KOPT-K1 (cell line): ENCODE data around the gene DARS2.

Experiments used
- H3K27ac ChIP-seq: fragments of 200-600 bp; sonication (generic); 2 replicates; pipeline ENCODE4 v1.5.1; 2016; ENCODE audit warnings: antibody characterized with exemption, mild to moderate bottlenecking, low read depth, low read length; ENCODE audit not compliant: poor library complexity, severe bottlenecking
- H3K36me3 ChIP-seq: fragments of 200-600 bp; sonication (generic); 2 replicates; pipeline ENCODE4 v1.5.1; 2017; ENCODE audit warnings: antibody characterized with exemption, mild to moderate bottlenecking, low read length, moderate library complexity; ENCODE audit not compliant: insufficient read depth
- H3K9me3 ChIP-seq: fragments of 200-600 bp; sonication (generic); 2 replicates; pipeline ENCODE4 v1.5.1; 2017; ENCODE audit warnings: antibody characterized with exemption, low read length, mild to moderate bottlenecking; ENCODE audit not compliant: insufficient read depth, poor library complexity, severe bottlenecking

DARS2 gene

GRCh38 chr1:173893611-173894010, 69.1 kb downstream of the DARS2 start:
- Histone ChIP-seq H3K9me3 (no peaks in the 10 kb centered on the region), H3K36me3 (no peaks in the 10 kb centered on the region)

DNA sequence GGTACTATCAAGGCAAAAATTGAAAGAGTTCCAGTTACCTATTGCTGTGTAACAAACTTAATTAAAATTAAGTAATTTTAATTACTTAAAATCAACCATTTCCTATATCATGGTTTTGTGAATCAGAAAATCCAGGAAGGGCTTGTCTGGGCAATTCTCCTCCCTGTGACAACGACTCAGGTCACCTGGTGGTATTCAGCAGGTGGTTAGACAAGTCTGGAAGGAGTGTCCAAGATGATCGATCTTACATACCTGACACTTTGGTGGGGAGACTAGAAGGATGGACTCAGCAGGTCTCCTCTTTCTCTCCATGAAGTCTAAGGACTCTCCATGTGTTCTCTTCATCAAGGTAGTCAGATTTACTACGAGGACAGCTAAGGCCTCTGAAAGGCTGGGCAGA, 69.7 kb downstream of the DARS2 start:
- Histone ChIP-seq H3K9me3 (no peaks in the 10 kb centered on the region), H3K36me3 (no peaks in the 10 kb centered on the region), H3K27ac (no peak overlapping the region)

More at GRCh38 chr1:173893611-173894010, 69.1 kb downstream of the DARS2 start:
- no peak overlapping the region for H3K27ac ChIP-seq

DNA sequence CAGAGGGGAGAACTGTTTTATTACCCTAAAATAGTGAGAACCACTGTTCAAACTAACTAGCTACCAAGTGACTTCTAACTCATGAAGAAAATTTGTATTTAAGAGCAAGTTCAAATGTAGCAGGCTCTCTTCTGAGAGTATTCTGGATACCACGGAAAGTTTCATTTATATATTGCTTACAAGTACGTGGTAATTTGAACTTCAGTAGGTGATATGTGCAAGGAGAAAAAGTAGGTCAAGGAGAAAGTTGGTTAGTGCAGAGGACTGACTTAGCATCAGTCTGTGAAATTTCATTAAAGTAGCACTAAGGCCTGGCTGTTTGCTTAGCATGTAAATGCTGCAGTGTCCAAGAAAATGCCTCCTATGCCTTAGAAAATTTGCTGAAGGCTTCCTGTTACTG, 76.0 kb downstream of the DARS2 start:
- H3K36me3 ChIP-seq = no peaks in the 10 kb centered on the region
- no peak overlapping the region for H3K27ac ChIP-seq
- no peaks in the 10 kb centered on the region for H3K9me3 ChIP-seq

DNA sequence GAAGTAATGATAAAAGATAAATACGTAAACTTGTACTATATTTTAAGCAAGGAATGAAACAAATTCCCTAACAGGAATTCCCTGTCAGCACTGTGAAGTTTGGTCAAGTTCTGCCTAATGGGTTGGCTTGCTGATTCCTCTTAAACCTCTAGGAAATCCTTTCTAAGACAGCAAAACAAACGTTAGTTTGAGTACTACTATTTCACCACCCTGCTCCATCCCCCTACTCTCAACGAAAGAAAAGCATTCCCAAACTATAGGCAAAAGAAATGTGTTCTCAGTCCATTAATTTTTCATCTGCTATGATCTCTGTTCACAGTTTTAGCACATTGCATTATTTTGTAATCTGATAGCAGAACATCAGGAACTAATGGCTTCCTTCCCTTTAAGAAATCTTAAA, 76.5 kb downstream of the DARS2 start:
- Histone ChIP-seq H3K9me3 (no peaks in the 10 kb centered on the region), H3K27ac (no peak overlapping the region), H3K36me3 (no peaks in the 10 kb centered on the region)

DNA sequence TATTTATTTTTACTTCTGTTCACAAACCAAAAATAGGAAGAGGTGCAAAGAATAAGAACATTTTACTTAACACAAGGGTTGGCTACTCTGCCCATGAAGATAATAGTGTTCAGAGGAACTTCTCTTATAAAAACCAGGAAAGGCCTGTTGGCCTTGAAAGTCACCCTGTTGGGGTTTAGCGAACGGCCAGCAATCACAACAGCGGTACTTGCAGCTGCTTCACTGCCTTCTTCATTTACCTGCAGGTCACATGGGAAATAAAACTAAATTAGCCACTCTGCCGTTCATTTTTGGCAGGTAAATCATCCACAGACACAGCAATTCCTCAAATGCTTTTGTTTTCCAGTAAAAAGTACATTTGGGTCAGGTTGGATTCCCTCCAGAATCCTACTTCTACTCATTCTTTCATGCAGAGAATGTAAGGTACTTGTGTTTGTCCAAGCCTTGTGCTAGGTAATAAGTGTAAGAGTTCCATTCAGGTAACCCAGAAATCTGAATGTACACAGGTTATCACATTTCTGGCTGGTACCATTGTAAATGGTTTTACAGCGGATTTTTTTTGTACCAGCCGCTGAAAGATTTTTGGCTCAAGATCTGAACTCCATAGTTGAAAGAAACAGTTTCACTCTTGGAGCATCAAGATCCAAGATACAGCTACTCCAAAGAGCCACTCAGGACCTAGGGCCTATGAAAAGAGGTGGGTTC, 79.5 kb downstream of the DARS2 start:
- Histone ChIP-seq H3K36me3 (no peaks in the 10 kb centered on the region), H3K27ac (no peak overlapping the region), H3K9me3 (no peaks in the 10 kb centered on the region)
